DND-41 (cell line): Measurements from ENCODE around the gene RFX5.
A peak's percentile ranks its signal among the peaks of the same experiment; 100 is the strongest.

Experiments used
- ATAC-seq: fragments of 200-7000 bp; cut with Tn5 transposase; 3 replicates; pipeline ENCODE4 v1.9.1; 2021; ENCODE audit warnings: low read depth; ENCODE audit not compliant: insufficient read depth
- DNase-seq: peaks from one replicate; pipeline ENCODE4 v3.0.0-alpha.2; 2020
- H2AFZ ChIP-seq: 2 replicates; pipeline ENCODE4 v1.6.0; 2012; ENCODE audit warnings: low read depth, low read length
- H3K27ac ChIP-seq: 2 replicates; pipeline ENCODE4 v1.5.1; 2012; ENCODE audit warnings: low read length, inconsistent platforms
- H3K27me3 ChIP-seq: fragments of 200-600 bp; sonication (generic); 2 replicates; pipeline ENCODE4 v1.6.0; 2012; ENCODE audit warnings: low read length, mild to moderate bottlenecking, inconsistent platforms; ENCODE audit not compliant: insufficient read depth, poor library complexity
- H3K36me3 ChIP-seq: 2 replicates; pipeline ENCODE4 v1.5.1; 2012; ENCODE audit warnings: low read length, inconsistent platforms; ENCODE audit not compliant: insufficient read depth
- H3K4me1 ChIP-seq: 2 replicates; pipeline ENCODE4 v1.5.1; 2012; ENCODE audit warnings: mild to moderate bottlenecking, low read length; ENCODE audit not compliant: insufficient read depth
- H3K4me2 ChIP-seq: 2 replicates; pipeline ENCODE4 v1.6.0; 2012; ENCODE audit warnings: mild to moderate bottlenecking, moderate library complexity, low read length, inconsistent platforms; ENCODE audit not compliant: insufficient read depth
- H3K4me3 ChIP-seq, 2 experiments: fragments of 200-600 bp in 1 of 2; shearing (Covaris generic) in 1 of 2; 2 replicates each; pipeline ENCODE4 v1.5.1; 2012 to 2016; ENCODE audit warnings: inconsistent platforms in 2 of 2, low read length in 2 of 2, mild to moderate bottlenecking in 2 of 2, low read depth in 1 of 2, moderate library complexity in 1 of 2
- H3K79me2 ChIP-seq: 2 replicates; pipeline ENCODE4 v1.6.0; 2012; ENCODE audit warnings: low read length, inconsistent platforms; ENCODE audit not compliant: insufficient read depth
- H3K9ac ChIP-seq: 2 replicates; pipeline ENCODE4 v1.6.0; 2012; ENCODE audit warnings: low read depth, mild to moderate bottlenecking, inconsistent platforms, low read length, moderate library complexity
- H3K9me3 ChIP-seq: 2 replicates; pipeline ENCODE4 v1.5.1; 2012; ENCODE audit warnings: low read length, moderate library complexity, mild to moderate bottlenecking, inconsistent platforms; ENCODE audit not compliant: insufficient read depth, severe bottlenecking
- H4K20me1 ChIP-seq: 2 replicates; pipeline ENCODE4 v1.6.0; 2012; ENCODE audit warnings: low read length; ENCODE audit not compliant: insufficient read depth
- EZH2 ChIP-seq: IDR thresholded peaks from 3 replicates; pipeline ENCODE4 v1.6.1; 2012; ENCODE audit warnings: borderline replicate concordance, low read depth, mild to moderate bottlenecking, moderate library complexity, low read length, inconsistent platforms; ENCODE audit not compliant: severe bottlenecking
- TF ChIP-seq, protein P1 (sequence below): IDR thresholded peaks from 2 replicates; pipeline ENCODE4 v1.5.1; 2012; ENCODE audit warnings: borderline replicate concordance, low read length, moderate library complexity, mild to moderate bottlenecking; ENCODE audit not compliant: poor library complexity, severe bottlenecking; ENCODE audit errors: extremely low read depth

RFX5 gene

DNA sequence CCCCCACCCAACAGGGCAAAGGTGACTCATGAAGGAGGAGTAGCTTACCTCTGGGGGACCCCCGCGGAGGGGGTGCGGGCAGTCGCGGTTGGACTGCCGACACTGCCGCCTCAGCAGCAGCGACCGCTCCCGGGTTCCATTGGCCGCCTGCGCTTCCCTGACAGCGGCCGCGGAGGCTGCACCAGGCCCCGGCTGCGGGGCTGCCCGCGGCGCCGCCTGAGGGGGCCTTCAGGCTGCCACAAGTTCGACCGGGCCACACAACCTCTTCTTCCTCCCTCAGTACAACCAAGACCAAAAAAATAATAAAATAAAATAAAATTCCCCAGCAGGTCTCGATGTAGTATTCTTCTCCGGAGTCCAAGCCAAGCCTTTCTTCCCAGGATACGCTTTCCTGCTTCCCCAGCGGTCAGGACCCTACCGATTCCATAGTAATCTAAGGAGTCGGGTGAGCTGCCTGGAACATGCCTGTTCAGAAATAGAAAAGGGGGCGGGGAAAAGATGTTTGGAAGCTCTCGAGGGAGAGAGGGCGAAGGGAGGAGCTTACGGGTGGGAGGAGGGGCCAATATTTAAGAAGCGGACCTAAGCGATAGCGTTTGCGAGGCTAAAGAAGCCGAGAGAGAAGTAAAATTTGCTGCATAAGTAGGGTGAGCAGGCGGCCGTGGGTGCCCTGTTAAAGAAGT lies 19.7 kb downstream of the RFX5 start, which contains the start of gene PI4KB:
Gene PI4KB (minus strand): TSS at position 194 of the 680 bp plus-strand sequence. CDS start 10,935 bp downstream, outside the sequence.
- Histone ChIP-seq H3K4me2 (peak within 1 kb of the TSS; percentile 88), H2AFZ (peak within 1 kb of the TSS; percentile 86), H3K9me3 (no peaks in the 10 kb centered on the region), H3K9ac (peak within 1 kb of the TSS; percentile 78), H3K4me1 (peaks cover 27% of the 10 kb centered on the region), H3K4me3 (peak within 1 kb of the TSS; percentile 55 to 66), H3K79me2 (peaks cover 36% of the 10 kb centered on the region), H3K36me3 (peaks cover 25% of the 10 kb centered on the region), H3K27ac (peak within 1 kb of the TSS; percentile 89), H3K27me3 (no peaks in the 10 kb centered on the region), H4K20me1 (peaks cover 6% of the 10 kb centered on the region; the same call in 1 of the 2 replicates)
- peak; percentile 96 for ATAC-seq
- peak; percentile 96 for DNase-seq
- TF ChIP-seq, protein P1, sequence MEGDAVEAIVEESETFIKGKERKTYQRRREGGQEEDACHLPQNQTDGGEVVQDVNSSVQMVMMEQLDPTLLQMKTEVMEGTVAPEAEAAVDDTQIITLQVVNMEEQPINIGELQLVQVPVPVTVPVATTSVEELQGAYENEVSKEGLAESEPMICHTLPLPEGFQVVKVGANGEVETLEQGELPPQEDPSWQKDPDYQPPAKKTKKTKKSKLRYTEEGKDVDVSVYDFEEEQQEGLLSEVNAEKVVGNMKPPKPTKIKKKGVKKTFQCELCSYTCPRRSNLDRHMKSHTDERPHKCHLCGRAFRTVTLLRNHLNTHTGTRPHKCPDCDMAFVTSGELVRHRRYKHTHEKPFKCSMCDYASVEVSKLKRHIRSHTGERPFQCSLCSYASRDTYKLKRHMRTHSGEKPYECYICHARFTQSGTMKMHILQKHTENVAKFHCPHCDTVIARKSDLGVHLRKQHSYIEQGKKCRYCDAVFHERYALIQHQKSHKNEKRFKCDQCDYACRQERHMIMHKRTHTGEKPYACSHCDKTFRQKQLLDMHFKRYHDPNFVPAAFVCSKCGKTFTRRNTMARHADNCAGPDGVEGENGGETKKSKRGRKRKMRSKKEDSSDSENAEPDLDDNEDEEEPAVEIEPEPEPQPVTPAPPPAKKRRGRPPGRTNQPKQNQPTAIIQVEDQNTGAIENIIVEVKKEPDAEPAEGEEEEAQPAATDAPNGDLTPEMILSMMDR = no peak
- TF ChIP-seq EZH2 = no peak

DNA sequence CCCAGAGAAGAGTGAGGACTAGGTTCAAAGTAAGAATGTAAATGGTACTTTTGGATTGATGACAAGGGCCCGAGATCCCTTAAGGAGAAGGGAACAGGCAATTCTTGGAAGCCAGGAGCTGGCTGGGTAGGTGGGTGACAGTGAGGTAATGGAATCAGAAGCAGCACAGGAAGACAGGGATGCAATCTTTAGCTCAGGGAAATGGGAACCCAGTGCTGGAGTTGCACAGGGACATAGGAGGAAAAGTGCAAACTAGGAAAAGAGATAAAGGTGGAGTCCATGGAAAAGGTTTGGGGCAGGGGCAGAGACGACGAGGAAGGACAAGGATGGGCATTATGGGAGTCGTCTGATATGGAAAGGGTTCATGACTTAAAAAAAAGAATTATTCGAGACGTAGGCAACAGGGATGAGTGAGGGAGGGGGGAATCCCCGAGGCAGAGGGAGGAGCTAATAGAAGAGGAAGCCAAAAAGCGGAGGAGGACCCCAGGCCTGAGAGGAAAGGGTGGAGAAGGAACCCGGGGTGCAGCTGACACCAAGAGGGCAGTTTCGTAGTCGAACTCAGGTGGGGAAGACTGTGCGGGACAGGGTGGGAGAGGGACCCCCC lies 20.3 kb downstream of the RFX5 start:
- Histone ChIP-seq H3K79me2 (peaks cover 38% of the 10 kb centered on the region), H3K4me2 (peak overlapping the region; percentile 88), H2AFZ (peak overlapping the region; percentile 86), H3K27me3 (no peaks in the 10 kb centered on the region), H3K4me1 (peaks cover 30% of the 10 kb centered on the region), H3K9ac (peak overlapping the region; percentile 78), H3K36me3 (peaks cover 31% of the 10 kb centered on the region), H3K4me3 (peak overlapping the region; percentile 55 to 66), H4K20me1 (peaks cover 6% of the 10 kb centered on the region; the same call in 1 of the 2 replicates), H3K9me3 (no peaks in the 10 kb centered on the region), H3K27ac (peak overlapping the region; percentile 89)
- DNase-seq = peak; percentile 68
- TF ChIP-seq, protein P1 = no peak
- ATAC-seq = peak; percentile 51

DNA sequence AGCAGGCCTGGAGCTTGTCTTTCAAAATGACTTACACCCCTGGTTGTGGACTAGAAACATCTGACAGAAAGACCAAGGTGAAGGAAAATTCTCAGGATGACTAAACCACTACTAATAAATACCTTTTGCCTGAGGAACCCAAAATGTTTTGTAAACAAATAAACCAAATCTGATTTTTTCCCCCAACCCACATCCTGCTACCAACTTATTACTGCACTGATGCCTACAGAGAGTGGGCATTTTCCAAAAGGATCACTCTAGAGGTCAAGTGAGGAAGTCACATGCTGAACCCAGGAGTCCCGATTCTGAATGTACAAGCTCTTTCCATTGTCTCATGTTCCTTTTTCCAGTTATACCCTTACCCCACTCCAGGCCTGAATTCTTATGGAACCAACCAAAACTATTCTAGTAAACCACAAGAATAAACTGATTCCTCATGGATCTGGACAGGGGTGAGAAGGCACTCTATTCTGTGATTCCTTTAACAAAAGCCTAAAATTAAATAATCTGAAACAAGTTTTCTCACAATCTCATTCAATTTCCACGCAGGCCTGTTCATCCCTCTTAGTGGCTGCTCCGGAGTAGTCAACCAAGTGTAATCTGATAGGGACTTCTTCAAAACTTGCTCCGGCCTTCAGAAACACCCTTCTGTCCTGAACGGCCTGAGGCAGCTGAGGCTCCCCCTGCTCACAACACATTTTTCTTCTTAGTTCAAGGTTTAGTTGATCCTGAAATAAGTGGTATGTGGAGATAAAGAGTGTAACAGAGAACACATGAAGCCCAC lies 21.2 kb downstream of the RFX5 start:
- Histone ChIP-seq H3K9ac (peak overlapping the region; percentile 78), H3K79me2 (peaks cover 40% of the 10 kb centered on the region)

More for the DNA sequence above, 21.2 kb downstream of the RFX5 start:
- Histone ChIP-seq H3K4me3 (peak overlapping the region; percentile 55 to 66; a peak in 3 of 4 replicates), H3K4me2 (peak overlapping the region; percentile 88), H3K27ac (peak overlapping the region; percentile 89), H4K20me1 (peaks cover 6% of the 10 kb centered on the region; the same call in 1 of the 2 replicates), H3K36me3 (peaks cover 34% of the 10 kb centered on the region), H3K27me3 (no peaks in the 10 kb centered on the region), H2AFZ (no peak overlapping the region), H3K4me1 (peaks cover 30% of the 10 kb centered on the region), H3K9me3 (no peaks in the 10 kb centered on the region)
- no peak for ATAC-seq
- no peak for DNase-seq
- TF ChIP-seq EZH2 = no peak
- TF ChIP-seq, protein P1 = no peak
